HEK293 (cell line): Measurements from ENCODE around the gene EFHC1.
A peak's percentile ranks its signal among the peaks of the same experiment; 100 is the strongest.

Source experiments
- CTCF ChIA-PET: fragments of 350-600 bp; formaldehyde crosslinking; extraction: SDS; loops from one replicate; lab custom pipeline; 2021; ENCODE audit warnings: antibody characterized with exemption; lab: Yijun Ruan, JAX
- POLR2A ChIA-PET: fragments of 300-600 bp; formaldehyde crosslinking; extraction: SDS; loops from one replicate; lab custom pipeline; 2020; ENCODE audit warnings: antibody characterized with exemption, inconsistent platforms; lab: Yijun Ruan, JAX
- H3K27ac ChIP-seq: fragments of 200-500 bp; sonication (Bioruptor generic); 2 replicates; pipeline ENCODE4 v1.5.1; 2014; ENCODE audit warnings: low read depth, low read length, control low read depth, inconsistent platforms; ENCODE audit errors: extremely low read depth
- H3K36me3 ChIP-seq, 2 experiments: fragments of 200-500 bp in 1 of 2; sonication (Bioruptor generic) in 1 of 2; 1 replicate in 1 of 2; 2 replicates in 1 of 2; pipeline ENCODE4 v1.5.1; 2014 to 2017; ENCODE audit warnings: inconsistent platforms in 2 of 2, low read length in 2 of 2; ENCODE audit not compliant: control insufficient read depth in 2 of 2, insufficient read depth in 1 of 2
- H3K4me1 ChIP-seq: fragments of 200-500 bp; sonication (Bioruptor generic); 2 replicates; pipeline ENCODE4 v1.5.1; 2014; ENCODE audit warnings: mild to moderate bottlenecking, low read length, inconsistent platforms; ENCODE audit not compliant: control insufficient read depth, insufficient read depth
- H3K4me3 ChIP-seq: 2 replicates; pipeline ENCODE4 v1.5.1; 2011; ENCODE audit warnings: low read depth, mild to moderate bottlenecking, control low read depth, low read length, moderate library complexity
- H3K9me3 ChIP-seq: fragments of 200-500 bp; sonication (Bioruptor generic); 2 replicates; pipeline ENCODE4 v1.5.1; 2014; ENCODE audit warnings: low read depth, low read length, inconsistent platforms; ENCODE audit not compliant: control insufficient read depth, insufficient read depth
- FEZF1 ChIP-seq: fragments of 450-650 bp; formaldehyde crosslinking; IDR thresholded peaks from 2 replicates; pipeline ENCODE4 v1.5.1; 2016; ENCODE audit warnings: missing biosample characterization, missing genetic modification characterization
- GLI4 ChIP-seq: fragments of 450-650 bp; formaldehyde crosslinking; IDR thresholded peaks from 2 replicates; pipeline ENCODE4 v1.5.1; 2016; ENCODE audit warnings: missing biosample characterization, missing genetic modification characterization
- HOXC10 ChIP-seq: sonication (generic); formaldehyde crosslinking; IDR thresholded peaks from 2 replicates; pipeline ENCODE4 v1.8.1; 2023; ENCODE audit warnings: mild to moderate bottlenecking, missing genetic modification reagents
- PATZ1 ChIP-seq: fragments of 450-650 bp; formaldehyde crosslinking; IDR thresholded peaks from 2 replicates; pipeline ENCODE4 v1.5.1; 2016; ENCODE audit warnings: missing biosample characterization, missing genetic modification characterization
- PRDM6 ChIP-seq: fragments of 450-650 bp; formaldehyde crosslinking; IDR thresholded peaks from 2 replicates; pipeline ENCODE4 v1.5.1; 2017; ENCODE audit warnings: missing biosample characterization, missing genetic modification characterization
- RBAK ChIP-seq: fragments of 450-650 bp; formaldehyde crosslinking; IDR thresholded peaks from 2 replicates; pipeline ENCODE4 v1.5.1; 2016; ENCODE audit warnings: missing biosample characterization, missing genetic modification characterization
- SALL2 ChIP-seq: fragments of 450-650 bp; formaldehyde crosslinking; IDR thresholded peaks from 2 replicates; pipeline ENCODE4 v1.5.0; 2017; ENCODE audit warnings: missing biosample characterization, mild to moderate bottlenecking, missing genetic modification characterization, borderline replicate concordance
- SCRT2 ChIP-seq: fragments of 450-650 bp; formaldehyde crosslinking; IDR thresholded peaks from 2 replicates; pipeline ENCODE4 v1.5.1; 2016; ENCODE audit warnings: missing biosample characterization, missing genetic modification characterization
- ZBTB17 ChIP-seq: fragments of 450-650 bp; formaldehyde crosslinking; IDR thresholded peaks from 2 replicates; pipeline ENCODE4 v1.5.1; 2016; ENCODE audit warnings: missing biosample characterization, missing genetic modification characterization
- ZBTB6 ChIP-seq: fragments of 450-650 bp; formaldehyde crosslinking; IDR thresholded peaks from 2 replicates; pipeline ENCODE4 v1.5.1; 2017; ENCODE audit warnings: missing biosample characterization, missing genetic modification characterization
- ZEB2 ChIP-seq: fragments of 450-650 bp; formaldehyde crosslinking; IDR thresholded peaks from 2 replicates; pipeline ENCODE4 v1.5.1; 2016; ENCODE audit warnings: missing biosample characterization, missing genetic modification characterization
- ZNF114 ChIP-seq: fragments of 450-650 bp; formaldehyde crosslinking; IDR thresholded peaks from 2 replicates; pipeline ENCODE4 v1.5.0; 2017; ENCODE audit warnings: missing biosample characterization, missing genetic modification characterization
- ZNF138 ChIP-seq: fragments of 450-650 bp; formaldehyde crosslinking; IDR thresholded peaks from 2 replicates; pipeline ENCODE4 v1.5.1; 2016; ENCODE audit warnings: missing biosample characterization, missing genetic modification characterization, borderline replicate concordance
- ZNF155 ChIP-seq: fragments of 450-650 bp; formaldehyde crosslinking; IDR thresholded peaks from 2 replicates; pipeline ENCODE4 v1.5.1; 2016; ENCODE audit warnings: missing biosample characterization, missing genetic modification characterization
- ZNF157 ChIP-seq: fragments of 450-650 bp; formaldehyde crosslinking; IDR thresholded peaks from 2 replicates; pipeline ENCODE4 v1.5.1; 2016; ENCODE audit warnings: missing biosample characterization, missing genetic modification characterization
- ZNF214 ChIP-seq: fragments of 450-650 bp; formaldehyde crosslinking; IDR thresholded peaks from 2 replicates; pipeline ENCODE4 v1.5.1; 2017; ENCODE audit warnings: missing biosample characterization, mild to moderate bottlenecking, missing genetic modification characterization, borderline replicate concordance
- ZNF239 ChIP-seq: fragments of 450-650 bp; formaldehyde crosslinking; IDR thresholded peaks from 2 replicates; pipeline ENCODE4 v1.5.1; 2016; ENCODE audit warnings: missing biosample characterization, missing genetic modification characterization
- ZNF292 ChIP-seq: fragments of 450-650 bp; formaldehyde crosslinking; IDR thresholded peaks from 2 replicates; pipeline ENCODE4 v1.5.1; 2016; ENCODE audit warnings: low read depth, missing biosample characterization, missing genetic modification characterization, borderline replicate concordance
- ZNF335 ChIP-seq: fragments of 450-650 bp; formaldehyde crosslinking; conservative IDR thresholded peaks from 2 replicates; pipeline ENCODE4 v1.5.1; 2016; ENCODE audit warnings: missing biosample characterization, missing genetic modification characterization
- ZNF354C ChIP-seq: fragments of 450-650 bp; formaldehyde crosslinking; IDR thresholded peaks from 2 replicates; pipeline ENCODE4 v1.5.1; 2016; ENCODE audit warnings: missing biosample characterization, missing genetic modification characterization, low read depth, borderline replicate concordance
- ZNF423 ChIP-seq: fragments of 450-650 bp; formaldehyde crosslinking; IDR thresholded peaks from 2 replicates; pipeline ENCODE4 v1.5.1; 2016; ENCODE audit warnings: missing biosample characterization, missing genetic modification characterization
- ZNF433 ChIP-seq: fragments of 450-650 bp; formaldehyde crosslinking; IDR thresholded peaks from 2 replicates; pipeline ENCODE4 v1.5.1; 2016; ENCODE audit warnings: missing biosample characterization, missing genetic modification characterization, low read depth
- ZNF48 ChIP-seq: fragments of 450-650 bp; formaldehyde crosslinking; IDR thresholded peaks from 2 replicates; pipeline ENCODE4 v1.5.1; 2016; ENCODE audit warnings: missing biosample characterization, missing genetic modification characterization
- ZNF549 ChIP-seq: fragments of 450-650 bp; IDR thresholded peaks from 2 replicates; pipeline ENCODE4 v1.5.1; 2018; ENCODE audit warnings: missing biosample characterization, missing genetic modification characterization, mild to moderate bottlenecking, inconsistent platforms, moderate library complexity
- ZNF585B ChIP-seq: fragments of 450-650 bp; formaldehyde crosslinking; IDR thresholded peaks from 2 replicates; pipeline ENCODE4 v1.5.1; 2016; ENCODE audit warnings: missing biosample characterization, missing genetic modification characterization
- ZNF600 ChIP-seq: fragments of 450-650 bp; formaldehyde crosslinking; IDR thresholded peaks from 2 replicates; pipeline ENCODE4 v1.5.1; 2016; ENCODE audit warnings: missing biosample characterization, missing genetic modification characterization
- ZNF626 ChIP-seq: fragments of 450-650 bp; sonication (Bioruptor Pico); formaldehyde crosslinking; IDR thresholded peaks from 2 replicates; pipeline ENCODE4 v1.5.1; 2018; ENCODE audit warnings: missing biosample characterization, missing genetic modification characterization, inconsistent platforms
- ZNF639 ChIP-seq: fragments of 450-650 bp; formaldehyde crosslinking; IDR thresholded peaks from 2 replicates; pipeline ENCODE4 v1.5.1; 2016; ENCODE audit warnings: missing biosample characterization, missing genetic modification characterization
- ZNF777 ChIP-seq: fragments of 450-650 bp; formaldehyde crosslinking; IDR thresholded peaks from 2 replicates; pipeline ENCODE4 v1.5.1; 2017; ENCODE audit warnings: missing biosample characterization, missing genetic modification characterization, borderline replicate concordance
- ZNF843 ChIP-seq: fragments of 450-650 bp; formaldehyde crosslinking; IDR thresholded peaks from 2 replicates; pipeline ENCODE4 v1.5.1; 2016; ENCODE audit warnings: missing biosample characterization, missing genetic modification characterization
- ZSCAN23 ChIP-seq: fragments of 450-650 bp; formaldehyde crosslinking; IDR thresholded peaks from 2 replicates; pipeline ENCODE4 v1.5.1; 2016; ENCODE audit warnings: missing biosample characterization, missing genetic modification characterization
- ZSCAN4 ChIP-seq: fragments of 450-650 bp; formaldehyde crosslinking; IDR thresholded peaks from 2 replicates; pipeline ENCODE4 v1.5.1; 2017; ENCODE audit warnings: missing biosample characterization, missing genetic modification characterization

EFHC1 gene

GRCh38 chr6:52546678-52547077 is 126.5 kb downstream of the EFHC1 start:
- POLR2A ChIA-PET, result no interaction called here
- no peak overlapping the region for H3K27ac ChIP-seq

GRCh38 chr6:52547647-52548352 is 127.7 kb downstream of the EFHC1 start:
- peaks cover 37% of the 10 kb centered on the region for H3K4me1 ChIP-seq
- no peaks in the 10 kb centered on the region for H3K36me3 ChIP-seq
- CTCF ChIA-PET, result interaction anchor here (0.6 to 1.4 kb wide), 4 partner anchors 10 to 109 kb away, joined by 3 to 5 read pairs (median 4); no protein-coding TSS in a partner anchor
- H3K4me3 ChIP-seq, result no peak overlapping the region
- H3K27ac ChIP-seq, result no peak overlapping the region; the same call in 1 of the 2 replicates
- POLR2A ChIA-PET, result no interaction called here
- no peaks in the 10 kb centered on the region for H3K9me3 ChIP-seq
- TF ChIP-seq ZNF549 (no peak), ZNF239 (no peak), ZNF138 (tag by site-specific recombination) (no peak), ZNF600 (tag by site-specific recombination) (peak; percentile 66), ZSCAN4 (tag by site-specific recombination) (no peak), GLI4 (tag by site-specific recombination) (no peak), ZNF626 (tag by site-specific recombination) (no peak), SALL2 (tag by site-specific recombination) (no peak), ZNF335 (tag by site-specific recombination) (peak; percentile 87), ZNF214 (tag by site-specific recombination) (no peak), ZNF777 (tag by site-specific recombination) (no peak), PATZ1 (tag by site-specific recombination) (0 out of 2 replicates have a peak, but pooled peaks have one; percentile 12), ZNF48 (tag by site-specific recombination) (no peak), SCRT2 (tag by site-specific recombination) (no peak), ZNF354C (tag by site-specific recombination) (no peak), ZBTB17 (tag by site-specific recombination) (no peak), ZBTB6 (tag by site-specific recombination) (no peak)

More at GRCh38 chr6:52546678-52547077, 126.5 kb downstream of the EFHC1 start:
- CTCF ChIA-PET, result interaction anchor here (0.9 to 1.1 kb wide), 2 partner anchors 48 to 106 kb away, joined by 3 to 4 read pairs; no protein-coding TSS in a partner anchor
- H3K9me3 ChIP-seq, result no peaks in the 10 kb centered on the region
- no peaks in the 10 kb centered on the region for H3K36me3 ChIP-seq
- H3K4me3 ChIP-seq, result no peak overlapping the region
- no peak for TF ChIP-seq ZNF777 (tag by site-specific recombination)
- TF ChIP-seq PRDM6 (tag by site-specific recombination), result no peak
- TF ChIP-seq ZNF433, result no peak
- TF ChIP-seq ZNF239, result no peak
- no peak for TF ChIP-seq ZEB2 (tag by site-specific recombination)
- no peak for TF ChIP-seq ZSCAN23 (tag by site-specific recombination)
- TF ChIP-seq ZNF639 (tag by site-specific recombination), result no peak
- TF ChIP-seq ZNF292, result no peak
- no peak for TF ChIP-seq ZNF155 (tag by site-specific recombination)
- no peak for TF ChIP-seq RBAK (tag by site-specific recombination)
- TF ChIP-seq ZNF157 (tag by site-specific recombination), result no peak
- TF ChIP-seq ZNF423, result no peak
- no peak for TF ChIP-seq HOXC10 (CRISPR knock-in tag)
- no peak for TF ChIP-seq FEZF1
- TF ChIP-seq ZNF114, result no peak
- no peak for TF ChIP-seq ZNF585B (tag by site-specific recombination)
- TF ChIP-seq ZNF843 (tag by site-specific recombination), result no peak
- peaks cover 35% of the 10 kb centered on the region for H3K4me1 ChIP-seq
